WERI-Rb-1 (cell line): ENCODE results near the gene RPRD1B.

Source experiments
- DNase-seq: peaks from one replicate; pipeline ENCODE4 v3.0.0-alpha.2; 2020
- H3K27ac ChIP-seq: fragments of 250-450 bp; sonication (Bioruptor Pico); 2 replicates; pipeline ENCODE4 v1.5.1; 2020; ENCODE audit warnings: mild to moderate bottlenecking, moderate library complexity
- H3K27me3 ChIP-seq: fragments of 250-450 bp; sonication (Bioruptor Pico); 2 replicates; pipeline ENCODE4 v1.5.1; 2021; ENCODE audit warnings: mild to moderate bottlenecking, low read depth, moderate library complexity; ENCODE audit not compliant: insufficient read depth, severe bottlenecking
- H3K36me3 ChIP-seq: fragments of 250-450 bp; sonication (Bioruptor Pico); 2 replicates; pipeline ENCODE4 v1.5.1; 2020; ENCODE audit warnings: mild to moderate bottlenecking, moderate library complexity
- H3K4me3 ChIP-seq: 2 replicates; pipeline ENCODE4 v1.5.1; 2011; ENCODE audit warnings: low read depth, mild to moderate bottlenecking, control low read depth, low read length
- H3K9me3 ChIP-seq: fragments of 250-450 bp; sonication (Bioruptor Pico); 2 replicates; pipeline ENCODE4 v1.5.1; 2021; ENCODE audit warnings: mild to moderate bottlenecking, moderate library complexity; ENCODE audit not compliant: severe bottlenecking
- CTCF ChIP-seq: IDR thresholded peaks from 2 replicates; pipeline ENCODE4 v1.5.1; 2011; ENCODE audit warnings: low read depth, mild to moderate bottlenecking, control low read depth, inconsistent platforms, low read length

The RPRD1B gene

GRCh38 chr20:38023181-38024001, 10.2 kb upstream of the RPRD1B start:
- TF ChIP-seq CTCF = no peak
- peaks cover 22% of the 10 kb centered on the region for H3K36me3 ChIP-seq
- no peak for DNase-seq
- no peaks in the 10 kb centered on the region for H3K27me3 ChIP-seq
- no peak overlapping the region for H3K4me3 ChIP-seq
- H3K9me3 ChIP-seq = peaks cover under 1% of the 10 kb centered on the region
- no peak overlapping the region for H3K27ac ChIP-seq

- no peak for DNase-seq
- Histone ChIP-seq H3K36me3 (peaks cover 15% of the 10 kb centered on the region), H3K9me3 (no peaks in the 10 kb centered on the region), H3K27me3 (no peaks in the 10 kb centered on the region), H3K27ac (no peak overlapping the region), H3K4me3 (no peak overlapping the region)
- TF ChIP-seq CTCF = no peak
These were observed 9.1 kb upstream of the RPRD1B start for GRCh38 chr20:38024496-38024895.

- H3K9me3 ChIP-seq = no peaks in the 10 kb centered on the region
- no peaks in the 10 kb centered on the region for H3K27me3 ChIP-seq
- H3K4me3 ChIP-seq = no peak overlapping the region
- no peak for TF ChIP-seq CTCF
- peaks cover 30% of the 10 kb centered on the region for H3K36me3 ChIP-seq
- H3K27ac ChIP-seq = no peak overlapping the region
- DNase-seq = no peak
These were observed 4.1 kb upstream of the RPRD1B start for GRCh38 chr20:38029453-38029852.

GRCh38 chr20:38031957-38032356, 1.6 kb upstream of the RPRD1B start:
- Histone ChIP-seq H3K9me3 (no peaks in the 10 kb centered on the region), H3K4me3 (no peak overlapping the region), H3K36me3 (peaks cover 43% of the 10 kb centered on the region), H3K27ac (no peak overlapping the region), H3K27me3 (no peaks in the 10 kb centered on the region)
- no peak for TF ChIP-seq CTCF
- no peak for DNase-seq

- DNase-seq = no peak
- no peaks in the 10 kb centered on the region for H3K27me3 ChIP-seq
- H3K9me3 ChIP-seq = no peaks in the 10 kb centered on the region
- H3K27ac ChIP-seq = peak overlapping the region; percentile 99
- peaks cover 49% of the 10 kb centered on the region for H3K36me3 ChIP-seq
- TF ChIP-seq CTCF = no peak
- peak overlapping the region; percentile 100 for H3K4me3 ChIP-seq
These were observed 789 bp upstream of the RPRD1B start for GRCh38 chr20:38032585-38033329.
